NB4 (cell line): ENCODE results near the gene TAF6L.

Experiments
- CTCF ChIP-seq: IDR thresholded peaks from one replicate; pipeline ENCODE4 v1.5.1; 2012; ENCODE audit warnings: low read depth, low read length
- MAX ChIP-seq: IDR thresholded peaks from 2 replicates; pipeline ENCODE4 v1.6.1; 2011; ENCODE audit warnings: low read depth, low read length

GRCh38 chr11:62835336-62835735, 64.1 kb downstream of the TAF6L start:
- TF ChIP-seq CTCF, result no peak
- no peak for TF ChIP-seq MAX
